IMR-90 (cell line): ENCODE measurements around the gene RALGAPA2. TPM values are rescaled to one million over a fixed set of nuclear protein-coding genes. Genes with fewer than 3 reads are reported as not detected.

Experiments
- ATAC-seq: fragments of 200-7000 bp; cut with Tn5 transposase; 2 replicates; pipeline ENCODE4 v1.9.1; 2020; ENCODE audit warnings: low read depth, mild to moderate bottlenecking, moderate library complexity
- BruUV-seq: library from RNA; stranded (reverse); fragments of 400-500 nt; replicated peaks from 2 replicates; lab custom pipeline; 2021; lab: Mats Ljungman, UMichigan
- CTCF ChIA-PET: fragments of 300-600 bp; formaldehyde crosslinking; extraction: SDS; loops from one replicate; lab custom pipeline; 2021; ENCODE audit warnings: antibody characterized with exemption; lab: Yijun Ruan, JAX
- POLR2A ChIA-PET: fragments of 300-600 bp; sonication (Branson Sonifier 250); formaldehyde crosslinking; loops from one replicate; lab custom pipeline; 2022; ENCODE audit warnings: antibody characterized with exemption; ENCODE audit not compliant: unreplicated experiment; lab: Charles Lee
- DNase-seq: peaks from one replicate; pipeline ENCODE4 v3.0.0; 2013
- H2AFZ ChIP-seq: replicated peaks from 2 replicates; pipeline ENCODE3; 2013; ENCODE audit warnings: low read length, mild to moderate bottlenecking; ENCODE audit not compliant: poor library complexity
- H2AK5ac ChIP-seq: 2 replicates; pipeline ENCODE4 v1.6.1; 2013; ENCODE audit warnings: low read depth, low read length, inconsistent platforms
- H2AK9ac ChIP-seq: replicated peaks from 2 replicates; pipeline ENCODE3; 2013; ENCODE audit warnings: mild to moderate bottlenecking, low read depth, low read length, moderate library complexity; ENCODE audit not compliant: poor library complexity
- H2BK120ac ChIP-seq: 2 replicates; pipeline ENCODE4 v1.6.1; 2013; ENCODE audit warnings: low read depth, low read length, inconsistent platforms
- H2BK15ac ChIP-seq: 3 replicates; pipeline ENCODE4 v1.6.1; 2013; ENCODE audit warnings: low read depth, low read length, inconsistent platforms
- H2BK20ac ChIP-seq: 2 replicates; pipeline ENCODE4 v1.6.1; 2013; ENCODE audit warnings: low read depth, mild to moderate bottlenecking, inconsistent platforms, low read length, moderate library complexity
- H2BK5ac ChIP-seq: 2 replicates; pipeline ENCODE4 v1.6.1; 2013; ENCODE audit warnings: mild to moderate bottlenecking, low read depth, low read length, inconsistent platforms; ENCODE audit not compliant: poor library complexity, severe bottlenecking
- H3K14ac ChIP-seq: replicated peaks from 2 replicates; pipeline ENCODE4 v1.6.1; 2013; ENCODE audit warnings: low read depth, low read length, inconsistent platforms
- H3K18ac ChIP-seq: 2 replicates; pipeline ENCODE4 v1.6.1; 2013; ENCODE audit warnings: low read depth, low read length, control low read depth
- H3K23ac ChIP-seq: 2 replicates; pipeline ENCODE4 v1.6.1; 2013; ENCODE audit warnings: low read depth, low read length, inconsistent platforms
- H3K27ac ChIP-seq: 2 replicates; pipeline ENCODE4 v1.5.1; 2013; ENCODE audit warnings: mild to moderate bottlenecking, control low read depth, low read length; ENCODE audit not compliant: insufficient read depth
- H3K27me3 ChIP-seq: 2 replicates; pipeline ENCODE4 v1.6.1; 2013; ENCODE audit warnings: low read length; ENCODE audit not compliant: control insufficient read depth, insufficient read depth
- H3K36me3 ChIP-seq: 2 replicates; pipeline ENCODE4 v1.6.1; 2013; ENCODE audit warnings: low read length, mixed read lengths; ENCODE audit not compliant: control insufficient read depth, insufficient read depth
- H3K4ac ChIP-seq: 2 replicates; pipeline ENCODE4 v1.6.1; 2013; ENCODE audit warnings: low read depth, low read length, inconsistent platforms
- H3K4me1 ChIP-seq: 2 replicates; pipeline ENCODE4 v1.6.1; 2013; ENCODE audit warnings: low read length, mixed read lengths; ENCODE audit not compliant: control insufficient read depth, insufficient read depth
- H3K4me2 ChIP-seq: 2 replicates; pipeline ENCODE4 v1.6.1; 2013; ENCODE audit warnings: low read depth, mild to moderate bottlenecking, control low read depth, low read length, moderate library complexity
- H3K4me3 ChIP-seq: 2 replicates; pipeline ENCODE4 v1.5.1; 2013; ENCODE audit warnings: low read depth, mild to moderate bottlenecking, control low read depth, low read length, moderate library complexity; ENCODE audit not compliant: insufficient read depth
- H3K56ac ChIP-seq: 2 replicates; pipeline ENCODE4 v1.6.1; 2013; ENCODE audit warnings: low read length, inconsistent platforms; ENCODE audit not compliant: insufficient read depth; ENCODE audit errors: extremely low read depth
- H3K79me1 ChIP-seq, 2 experiments: 2 replicates each; pipeline ENCODE4 v1.6.1; 2013; ENCODE audit warnings: low read length in 2 of 2, inconsistent platforms in 1 of 2, low read depth in 1 of 2
- H3K9ac ChIP-seq: 2 replicates; pipeline ENCODE4 v1.6.1; 2013; ENCODE audit warnings: low read depth, low read length, control low read depth
- H3K9me1 ChIP-seq: 2 replicates; pipeline ENCODE4 v1.6.1; 2013; ENCODE audit warnings: low read length, inconsistent platforms; ENCODE audit not compliant: insufficient read depth
- H3K9me3 ChIP-seq: 2 replicates; pipeline ENCODE4 v1.6.1; 2013; ENCODE audit warnings: low read length; ENCODE audit not compliant: control insufficient read depth, insufficient read depth
- H4K20me1 ChIP-seq: 2 replicates; pipeline ENCODE4 v1.6.1; 2013; ENCODE audit warnings: low read length, inconsistent platforms; ENCODE audit not compliant: insufficient read depth
- H4K5ac ChIP-seq: 2 replicates; pipeline ENCODE4 v1.6.1; 2013; ENCODE audit warnings: mild to moderate bottlenecking, low read depth, low read length, control low read depth
- H4K8ac ChIP-seq, 2 experiments: 2 replicates each; pipeline ENCODE4 v1.6.1; 2013; ENCODE audit warnings: low read depth in 2 of 2, low read length in 2 of 2, control low read depth in 1 of 2, inconsistent platforms in 1 of 2
- H4K91ac ChIP-seq: 2 replicates; pipeline ENCODE4 v1.6.1; 2013; ENCODE audit warnings: low read depth, low read length, inconsistent platforms; ENCODE audit not compliant: insufficient read depth
- RFX5 ChIP-seq: IDR thresholded peaks from 2 replicates; pipeline ENCODE4 v1.8.0; 2012; ENCODE audit warnings: low read depth, mild to moderate bottlenecking, low read length, moderate library complexity
- WGBS, 2 experiments: methylation state at CpG; one replicate each; pipeline versions ENCODE4 v1.1.5 to v1.1.7; 2013; ENCODE audit warnings: missing lambda C conversion rate in 2 of 2; ENCODE audit not compliant: insufficient read length in 1 of 2; ENCODE audit errors: extremely low coverage in 2 of 2; 5-methylcytosine and 5-hydroxymethylcytosine counted together
- dilution Hi-C: fragments of 300-500 bp; cut with HindIII; formaldehyde crosslinking; loops from one replicate; pipeline ENCODE4 v1.14.3; 2018; ENCODE audit warnings: low sequenced_read_pairs; ENCODE audit not compliant: unreplicated experiment
- in situ Hi-C: fragments of 300-500 bp; cut with MboI; formaldehyde crosslinking; loops from 3 replicates; pipeline ENCODE4 v1.14.3; 2019; ENCODE audit warnings: low sequenced_read_pairs, inconsistent platforms, mixed read lengths
- intact Hi-C: fragments of 100-400 bp; cut with micrococcal nuclease; formaldehyde crosslinking; loops from 2 replicates; pipeline ENCODE4 v1.10.0; 2022
- polyA plus RNA-seq, 3 experiments: library from polyadenylated mRNA; depleted of rRNA; stranded (reverse); fragments of >200 nt; gene quantifications; 2 replicates each; pipeline ENCODE4 v1.2.3, GENCODE V29; 2012; ENCODE audit warnings: low replicate concordance in 1 of 3
- total RNA-seq: library from RNA; depleted of rRNA; stranded (reverse); fragments of >200 nt; gene quantifications from 2 replicates; pipeline ENCODE4 v1.2.3, GENCODE V29; 2012

The RALGAPA2 gene
- total and polyA plus RNA-seq, 2 of the 4 experiments (the other 2 are of a cell fraction) = 1.3 to 3.9 TPM

- H3K9me3 ChIP-seq = no peaks in the 10 kb centered on the region
- in situ Hi-C loops (no loop called here), intact Hi-C loops (no loop called here), dilution Hi-C loops (no loop called here)
- no TSS peak for BruUV-seq
- no CpG with 5 or more reads among the region's 6 CpGs for WGBS, 2 experiments
- H3K56ac ChIP-seq = no peak overlapping the region
- no peak overlapping the region for H3K4ac ChIP-seq
- ChIA-PET POLR2A (no interaction called here), CTCF (no interaction called here)
- no peak overlapping the region for H4K91ac ChIP-seq
- H3K9ac ChIP-seq = no peak overlapping the region
- H2AK5ac ChIP-seq = no peak overlapping the region
- no peaks in the 10 kb centered on the region for H3K36me3 ChIP-seq
- H3K23ac ChIP-seq = no peak overlapping the region
- no peak for TF ChIP-seq RFX5
- no peak overlapping the region for H2AFZ ChIP-seq
- no peak overlapping the region for H2AK9ac ChIP-seq
- no peak overlapping the region for H3K27ac ChIP-seq
- no peak overlapping the region for H4K5ac ChIP-seq
- no peak overlapping the region for H2BK15ac ChIP-seq
- no peak overlapping the region for H4K8ac ChIP-seq
- H3K18ac ChIP-seq = no peak overlapping the region
- H3K79me1 ChIP-seq = no peaks in the 10 kb centered on the region
- ATAC-seq (no peak), DNase-seq (no peak)
- no peak overlapping the region for H2BK20ac ChIP-seq
- peaks cover 2% of the 10 kb centered on the region; the same call in 1 of the 2 replicates for H3K4me1 ChIP-seq
- H2BK5ac ChIP-seq = no peak overlapping the region
- no peak overlapping the region for H3K14ac ChIP-seq
- no peak overlapping the region for H2BK120ac ChIP-seq
- no peak overlapping the region for H3K4me3 ChIP-seq
- no peak overlapping the region for H3K4me2 ChIP-seq
- H3K27me3 ChIP-seq = no peaks in the 10 kb centered on the region
- H4K20me1 ChIP-seq = no peaks in the 10 kb centered on the region
- H3K9me1 ChIP-seq = 0 out of 2 replicates have a peak, but pooled peaks cover 6% of the 10 kb centered on the region
Observed at GRCh38 chr20:20525756-20526155, 186.7 kb downstream of the RALGAPA2 start.
